Measurements from ENCODE around the gene COL4A3. TPM values are rescaled to one million over a fixed set of nuclear protein-coding genes. Genes with fewer than 3 reads are reported as not detected.

The COL4A3 gene
- total RNA-seq, 1 experiment from 2014 or later, result 0.12 TPM

DNA sequence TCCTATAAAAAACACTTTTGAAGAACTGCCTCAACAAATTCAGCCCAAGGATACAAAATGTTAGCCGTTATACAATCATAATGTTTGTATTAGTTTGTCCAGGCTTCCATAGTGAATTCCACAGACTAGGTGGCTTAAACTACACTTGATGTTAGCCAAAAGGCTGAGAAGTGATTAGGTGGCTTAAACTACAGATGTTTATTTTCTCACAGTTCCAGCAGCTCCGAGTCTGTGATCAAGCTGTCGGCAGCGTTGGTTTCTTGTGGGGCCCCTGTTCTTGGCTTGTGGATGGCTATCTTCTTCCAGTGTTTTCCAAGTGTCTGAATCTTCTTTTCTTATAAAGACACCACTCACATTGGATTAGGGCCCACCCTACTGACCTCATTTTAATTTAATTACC lies 129.1 kb downstream of the COL4A3 start:
- intact Hi-C loops (cut with micrococcal nuclease), result no loop called here
- Mint-ChIP-seq H3K27ac (ENCODE audit: low read depth, unreplicated experiment) (no peak overlapping the region), H3K4me3 (ENCODE audit: unreplicated experiment) (no peak overlapping the region), H3K4me1 (ENCODE audit: insufficient read depth, unreplicated experiment) (no peaks in the 10 kb centered on the region), H3K27me3 (ENCODE audit: insufficient read depth, unreplicated experiment) (no peaks in the 10 kb centered on the region), H3K36me3 (ENCODE audit: insufficient read depth, unreplicated experiment) (no peaks in the 10 kb centered on the region), H3K9me3 (ENCODE audit: unreplicated experiment) (no peaks in the 10 kb centered on the region)
- no peak for DNase-seq (ENCODE audit: unreplicated experiment)
- ChIA-PET CTCF (no interaction called here), POLR2A (no interaction called here)
- no TSS peak for BruUV-seq (replicated peaks)
- TF ChIP-seq, protein P1, sequence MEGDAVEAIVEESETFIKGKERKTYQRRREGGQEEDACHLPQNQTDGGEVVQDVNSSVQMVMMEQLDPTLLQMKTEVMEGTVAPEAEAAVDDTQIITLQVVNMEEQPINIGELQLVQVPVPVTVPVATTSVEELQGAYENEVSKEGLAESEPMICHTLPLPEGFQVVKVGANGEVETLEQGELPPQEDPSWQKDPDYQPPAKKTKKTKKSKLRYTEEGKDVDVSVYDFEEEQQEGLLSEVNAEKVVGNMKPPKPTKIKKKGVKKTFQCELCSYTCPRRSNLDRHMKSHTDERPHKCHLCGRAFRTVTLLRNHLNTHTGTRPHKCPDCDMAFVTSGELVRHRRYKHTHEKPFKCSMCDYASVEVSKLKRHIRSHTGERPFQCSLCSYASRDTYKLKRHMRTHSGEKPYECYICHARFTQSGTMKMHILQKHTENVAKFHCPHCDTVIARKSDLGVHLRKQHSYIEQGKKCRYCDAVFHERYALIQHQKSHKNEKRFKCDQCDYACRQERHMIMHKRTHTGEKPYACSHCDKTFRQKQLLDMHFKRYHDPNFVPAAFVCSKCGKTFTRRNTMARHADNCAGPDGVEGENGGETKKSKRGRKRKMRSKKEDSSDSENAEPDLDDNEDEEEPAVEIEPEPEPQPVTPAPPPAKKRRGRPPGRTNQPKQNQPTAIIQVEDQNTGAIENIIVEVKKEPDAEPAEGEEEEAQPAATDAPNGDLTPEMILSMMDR (IDR thresholded peaks at IDR 0.05; ENCODE audit: unreplicated experiment), result no peak

DNA sequence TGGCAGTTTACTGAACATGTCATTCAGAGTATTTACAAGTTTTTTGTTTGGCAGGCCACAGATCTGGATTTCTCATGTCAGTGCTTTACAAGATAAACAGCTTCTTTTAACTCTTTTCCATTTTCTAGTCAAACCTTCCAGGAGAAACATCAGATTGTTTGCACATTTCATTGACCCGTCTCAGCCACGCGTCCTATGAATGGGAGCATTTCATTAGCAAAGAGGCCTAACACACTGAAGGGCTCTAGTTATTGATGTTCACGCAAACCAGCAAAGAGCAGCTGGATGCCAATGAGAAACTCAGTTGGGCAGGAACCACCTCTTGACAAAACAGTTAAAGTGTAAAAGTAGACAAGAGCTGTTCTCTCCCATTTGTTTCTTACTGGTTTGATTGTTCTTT lies 131.4 kb downstream of the COL4A3 start:
- Mint-ChIP-seq H3K36me3 (ENCODE audit: insufficient read depth, unreplicated experiment) (no peaks in the 10 kb centered on the region), H3K4me3 (ENCODE audit: unreplicated experiment) (no peak overlapping the region), H3K27me3 (ENCODE audit: insufficient read depth, unreplicated experiment) (no peaks in the 10 kb centered on the region), H3K4me1 (ENCODE audit: insufficient read depth, unreplicated experiment) (no peaks in the 10 kb centered on the region), H3K27ac (ENCODE audit: low read depth, unreplicated experiment) (no peak overlapping the region), H3K9me3 (ENCODE audit: unreplicated experiment) (no peaks in the 10 kb centered on the region)
- CTCF ChIA-PET, result no interaction called here
- POLR2A ChIA-PET, result interaction anchor here (0.6 to 0.7 kb wide), 2 partner anchors 9 to 795 kb away, joined by 3 to 4 read pairs; no protein-coding TSS in a partner anchor
- intact Hi-C loops (cut with micrococcal nuclease), result no loop called here
- TF ChIP-seq, protein P1 (IDR thresholded peaks at IDR 0.05; ENCODE audit: unreplicated experiment), result no peak
- no peak for DNase-seq (ENCODE audit: unreplicated experiment)
- no TSS peak for BruUV-seq (replicated peaks)

DNA sequence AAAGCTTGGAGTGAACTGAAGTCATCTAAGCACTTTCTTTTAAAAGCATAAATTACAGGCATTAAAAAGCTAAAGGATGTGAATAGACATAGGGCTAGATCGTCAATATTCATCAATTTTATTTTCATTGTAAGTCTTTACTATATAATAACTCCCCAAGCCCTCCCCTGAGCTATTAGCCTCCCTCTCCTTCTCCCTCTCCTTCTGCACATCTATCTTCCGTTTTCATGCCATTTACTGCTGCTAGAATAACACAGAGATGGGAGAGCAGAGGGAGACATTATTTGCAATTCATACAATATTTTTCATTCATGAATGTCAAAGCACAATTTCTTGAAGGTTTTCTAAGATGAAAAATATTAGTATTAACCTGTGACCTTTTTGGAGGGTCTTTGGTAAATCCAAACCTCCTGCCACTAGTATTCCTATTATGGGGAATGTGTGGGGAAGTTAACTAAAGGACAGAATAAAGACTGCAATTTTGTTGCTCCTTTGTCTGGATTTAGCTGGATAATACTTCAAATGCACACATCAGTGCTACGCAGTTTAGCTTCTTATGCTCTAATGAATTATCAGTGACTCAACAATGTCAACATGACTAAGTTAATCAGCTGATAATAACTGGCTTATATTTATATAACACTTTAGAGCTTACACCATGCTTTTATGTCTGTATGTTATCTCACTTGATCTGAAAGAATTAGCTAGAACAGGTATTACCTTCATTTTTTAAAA lies 132.4 kb downstream of the COL4A3 start:
- H3K27me3 Mint-ChIP-seq (ENCODE audit: insufficient read depth, unreplicated experiment), result no peaks in the 10 kb centered on the region
- DNase-seq (ENCODE audit: unreplicated experiment), result no peak
- CTCF ChIA-PET, result interaction anchor here (0.7 to 1.3 kb wide), 2 partner anchors 9 to 24 kb away, joined by 3 read pairs; no protein-coding TSS in a partner anchor
- H3K4me3 Mint-ChIP-seq (ENCODE audit: unreplicated experiment), result no peak overlapping the region
- no peaks in the 10 kb centered on the region for H3K36me3 Mint-ChIP-seq (ENCODE audit: insufficient read depth, unreplicated experiment)
- no peaks in the 10 kb centered on the region for H3K9me3 Mint-ChIP-seq (ENCODE audit: unreplicated experiment)
- intact Hi-C loops (cut with micrococcal nuclease), result no loop called here
- POLR2A ChIA-PET, result no interaction called here
- BruUV-seq (replicated peaks), result no TSS peak
- H3K4me1 Mint-ChIP-seq (ENCODE audit: insufficient read depth, unreplicated experiment), result no peaks in the 10 kb centered on the region
- TF ChIP-seq, protein P1 (IDR thresholded peaks at IDR 0.05; ENCODE audit: unreplicated experiment), result no peak
- H3K27ac Mint-ChIP-seq (ENCODE audit: low read depth, unreplicated experiment), result no peak overlapping the region

DNA sequence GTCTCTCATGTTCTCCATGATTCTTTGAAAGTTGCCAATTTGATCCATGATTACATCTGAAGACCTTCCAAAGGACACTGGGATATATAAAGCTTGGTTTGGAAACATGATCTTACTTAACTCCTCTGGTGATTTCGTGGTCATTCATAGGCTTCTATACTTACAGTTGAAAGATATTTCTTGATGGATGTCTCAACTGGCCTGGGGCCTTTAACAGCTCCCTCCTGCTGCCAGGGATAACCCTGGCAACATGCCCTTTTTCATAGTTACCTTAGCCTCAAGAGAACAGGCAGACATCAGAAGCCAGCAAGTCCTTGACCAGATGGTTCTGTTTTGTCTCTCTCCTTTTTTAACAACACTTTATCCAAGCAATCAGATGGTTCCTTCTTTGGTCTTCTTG lies 137.1 kb downstream of the COL4A3 start:
- DNase-seq (ENCODE audit: unreplicated experiment), result peak; percentile 24
- H3K36me3 Mint-ChIP-seq (ENCODE audit: insufficient read depth, unreplicated experiment), result no peaks in the 10 kb centered on the region
- CTCF ChIA-PET, result interaction anchor here (0.6 to 1.1 kb wide), 4 partner anchors 12 to 170 kb away, joined by 3 to 4 read pairs (median 3); no protein-coding TSS in a partner anchor
- no peak overlapping the region for H3K4me3 Mint-ChIP-seq (ENCODE audit: unreplicated experiment)
- POLR2A ChIA-PET, result interaction anchor here (1.5 kb wide), 1 partner anchor 9 kb away, joined by 7 read pairs; no protein-coding TSS in a partner anchor
- no peaks in the 10 kb centered on the region for H3K27me3 Mint-ChIP-seq (ENCODE audit: insufficient read depth, unreplicated experiment)
- no TSS peak for BruUV-seq (replicated peaks)
- no peaks in the 10 kb centered on the region for H3K4me1 Mint-ChIP-seq (ENCODE audit: insufficient read depth, unreplicated experiment)
- H3K27ac Mint-ChIP-seq (ENCODE audit: low read depth, unreplicated experiment), result no peak overlapping the region
- intact Hi-C loops (cut with micrococcal nuclease), result no loop called here
- TF ChIP-seq, protein P1 (IDR thresholded peaks at IDR 0.05; ENCODE audit: unreplicated experiment), result no peak
- no peaks in the 10 kb centered on the region for H3K9me3 Mint-ChIP-seq (ENCODE audit: unreplicated experiment)

Measured in MCF 10A (cell line).